Neuronal stem cell (in vitro differentiated cells): ENCODE results near the gene ZMYND10.

Experiments used
- DNase-seq: peaks from one replicate; pipeline ENCODE4 v3.0.0-alpha.2; 2013; ENCODE audit warnings: low spot score
- H2AFZ ChIP-seq: one replicate; pipeline ENCODE4 v1.6.1; 2013; ENCODE audit warnings: mild to moderate bottlenecking, low read length, inconsistent platforms
- H2AK5ac ChIP-seq: 2 replicates; pipeline ENCODE4 v1.6.1; 2013; ENCODE audit warnings: low read depth, mild to moderate bottlenecking, inconsistent platforms, low read length, moderate library complexity, mixed read lengths
- H2BK120ac ChIP-seq: 2 replicates; pipeline ENCODE4 v1.6.1; 2013; ENCODE audit warnings: low read depth, mild to moderate bottlenecking, inconsistent platforms, low read length, moderate library complexity, mixed read lengths
- H2BK12ac ChIP-seq: one replicate; pipeline ENCODE4 v1.6.1; 2013; ENCODE audit warnings: low read length, inconsistent platforms
- H2BK15ac ChIP-seq: 2 replicates; pipeline ENCODE4 v1.6.1; 2013; ENCODE audit warnings: mild to moderate bottlenecking, low read length, inconsistent platforms, mixed read lengths
- H2BK5ac ChIP-seq: one replicate; pipeline ENCODE4 v1.6.1; 2013; ENCODE audit warnings: inconsistent platforms, mild to moderate bottlenecking, low read length, moderate library complexity
- H3K14ac ChIP-seq: one replicate; pipeline ENCODE4 v1.6.1; 2013; ENCODE audit warnings: low read length, inconsistent platforms
- H3K18ac ChIP-seq: 2 replicates; pipeline ENCODE4 v1.6.1; 2013; ENCODE audit warnings: low read length, inconsistent platforms
- H3K23ac ChIP-seq: 2 replicates; pipeline ENCODE4 v1.6.1; 2013; ENCODE audit warnings: low read depth, mild to moderate bottlenecking, mixed read lengths, low read length, inconsistent platforms; ENCODE audit not compliant: poor library complexity
- H3K27ac ChIP-seq: replicated peaks from 3 replicates; pipeline ENCODE4 v1.5.1; 2013; ENCODE audit warnings: low read length, inconsistent platforms
- H3K27me3 ChIP-seq, 3 experiments: 2 replicates each; pipeline ENCODE4 v1.6.1; 2013; ENCODE audit warnings: low read length in 3 of 3, mild to moderate bottlenecking in 2 of 3, inconsistent platforms in 1 of 3, low read depth in 1 of 3, mixed read lengths in 1 of 3, moderate library complexity in 1 of 3; ENCODE audit not compliant: control insufficient read depth in 3 of 3, insufficient read depth in 3 of 3
- H3K36me3 ChIP-seq, 2 donors: replicated peaks in 1 of 2; 2 replicates each; pipeline ENCODE4 v1.6.1; 2013; ENCODE audit warnings: low read length in 2 of 2; ENCODE audit not compliant: control insufficient read depth in 2 of 2, insufficient read depth in 2 of 2
- H3K4ac ChIP-seq: 2 replicates; pipeline ENCODE4 v1.6.1; 2013; ENCODE audit warnings: inconsistent platforms, mild to moderate bottlenecking, low read length, moderate library complexity
- H3K4me1 ChIP-seq, 2 donors: 1 replicate in 1 of 2; 2 replicates in 1 of 2; pipeline ENCODE4 v1.6.1; 2013; ENCODE audit warnings: low read length in 2 of 2, low read depth in 1 of 2; ENCODE audit not compliant: control insufficient read depth in 2 of 2, insufficient read depth in 1 of 2
- H3K4me2 ChIP-seq: one replicate; pipeline ENCODE4 v1.6.1; 2013; ENCODE audit warnings: mild to moderate bottlenecking, low read length, inconsistent platforms; ENCODE audit not compliant: insufficient read depth, poor library complexity, severe bottlenecking
- H3K4me3 ChIP-seq, 2 donors: 2 replicates each; pipeline ENCODE4 v1.5.1; 2013; ENCODE audit warnings: low read length in 2 of 2, mild to moderate bottlenecking in 2 of 2, inconsistent platforms in 1 of 2, moderate library complexity in 1 of 2
- H3K79me1 ChIP-seq: one replicate; pipeline ENCODE4 v1.6.1; 2013; ENCODE audit warnings: low read depth, mild to moderate bottlenecking, inconsistent platforms, low read length, moderate library complexity
- H3K9ac ChIP-seq: one replicate; pipeline ENCODE4 v1.6.1; 2013; ENCODE audit warnings: mild to moderate bottlenecking, low read depth, low read length, inconsistent platforms; ENCODE audit not compliant: poor library complexity
- H3K9me3 ChIP-seq, 2 donors: replicated peaks in 1 of 2; 2 replicates each; pipeline versions ENCODE3 to v1.6.1; 2013; ENCODE audit warnings: low read length in 2 of 2, mild to moderate bottlenecking in 2 of 2, inconsistent platforms in 1 of 2, low read depth in 1 of 2, mixed read lengths in 1 of 2, moderate library complexity in 1 of 2; ENCODE audit not compliant: control insufficient read depth in 2 of 2, insufficient read depth in 1 of 2
- H4K8ac ChIP-seq: one replicate; pipeline ENCODE4 v1.6.1; 2013; ENCODE audit warnings: low read depth, mild to moderate bottlenecking, inconsistent platforms, low read length, moderate library complexity
- H4K91ac ChIP-seq: one replicate; pipeline ENCODE4 v1.6.1; 2013; ENCODE audit warnings: low read length, low read depth, mild to moderate bottlenecking, inconsistent platforms; ENCODE audit not compliant: poor library complexity
- WGBS, 2 donors: extraction: QIAGEN DNeasy Blood & Tissue Kit; methylation state at CpG; one replicate each; pipeline ENCODE4 v1.1.7; 2013; ENCODE audit warnings: missing lambda C conversion rate in 2 of 2, mixed read lengths in 1 of 2; ENCODE audit not compliant: insufficient read length in 2 of 2, insufficient replicate concordance in 1 of 2; ENCODE audit errors: extremely low coverage in 2 of 2; 5-methylcytosine and 5-hydroxymethylcytosine counted together

Gene ZMYND10

DNA sequence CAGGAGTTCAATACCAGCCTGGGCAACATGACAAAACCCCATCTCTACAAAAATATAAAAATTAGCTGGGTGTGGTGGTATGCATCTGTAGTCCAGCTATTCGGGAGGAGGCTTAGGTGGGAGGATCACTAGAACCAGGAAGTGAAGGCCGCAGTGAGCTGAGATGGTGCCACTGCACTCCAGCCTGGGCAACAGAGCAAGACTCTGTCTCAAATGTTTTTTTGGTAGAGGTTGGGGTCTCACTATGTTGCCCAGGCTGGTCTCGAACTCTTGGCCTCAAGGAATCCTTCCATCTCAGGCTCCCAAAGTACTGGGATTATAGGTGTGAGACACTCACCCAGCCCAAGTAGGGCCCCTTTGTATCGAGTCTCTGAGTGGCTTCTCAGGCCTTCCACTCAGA lies 51.4 kb downstream of the ZMYND10 start:
- peaks cover 16% of the 10 kb centered on the region for H3K79me1 ChIP-seq
- H3K27ac ChIP-seq: no peak overlapping the region
- no peak overlapping the region for H4K8ac ChIP-seq
- H3K9ac ChIP-seq: no peak overlapping the region
- no peak overlapping the region for H4K91ac ChIP-seq
- no peak overlapping the region for H2BK15ac ChIP-seq
- H3K4me3 ChIP-seq: no peak overlapping the region
- H2BK120ac ChIP-seq: no peak overlapping the region
- H3K18ac ChIP-seq: no peak overlapping the region
- DNase-seq: no peak
- no peaks in the 10 kb centered on the region for H3K9me3 ChIP-seq
- peaks cover 12 to 16% of the 10 kb centered on the region in 2 donors for H3K4me1 ChIP-seq
- no peak overlapping the region for H2BK12ac ChIP-seq
- H2AFZ ChIP-seq: no peak overlapping the region
- H3K14ac ChIP-seq: no peak overlapping the region
- H3K4me2 ChIP-seq: no peak overlapping the region
- H2AK5ac ChIP-seq: no peak overlapping the region
- H3K23ac ChIP-seq: no peak overlapping the region
- no peak overlapping the region for H3K4ac ChIP-seq
- no peak overlapping the region for H2BK5ac ChIP-seq
- H3K27me3 ChIP-seq: no peaks in the 10 kb centered on the region
- WGBS, 2 donors: no CpG with 5 or more reads among the region's 4 CpGs
- H3K36me3 ChIP-seq: peaks cover 13 to 17% of the 10 kb centered on the region in 2 donors

- Histone ChIP-seq H3K4ac (no peak overlapping the region), H3K36me3 (peaks cover 21 to 25% of the 10 kb centered on the region in 2 donors), H2BK5ac (no peak overlapping the region), H2AFZ (peak overlapping the region; percentile 70), H3K4me3 (peak overlapping the region in 1 of 2 donors; percentile 99), H2BK12ac (no peak overlapping the region), H3K18ac (no peak overlapping the region), H4K91ac (no peak overlapping the region), H2BK120ac (no peak overlapping the region), H3K14ac (no peak overlapping the region), H2BK15ac (no peak overlapping the region), H2AK5ac (peak overlapping the region; percentile 88), H3K27ac (no peak overlapping the region), H3K4me1 (peaks cover 9 to 12% of the 10 kb centered on the region in 2 donors), H3K4me2 (no peak overlapping the region), H4K8ac (no peak overlapping the region), H3K23ac (no peak overlapping the region), H3K79me1 (peaks cover 17% of the 10 kb centered on the region), H3K27me3 (no peaks in the 10 kb centered on the region), H3K9ac (no peak overlapping the region), H3K9me3 (no peaks in the 10 kb centered on the region)
- no CpG with 5 or more reads among the region's 12 CpGs for WGBS, 2 donors
- no peak for DNase-seq
Observed at GRCh38 chr3:50293079-50293801, 52.3 kb downstream of the ZMYND10 start.

- Histone ChIP-seq H3K14ac (no peak within 1 kb of the TSS), H2BK15ac (no peak within 1 kb of the TSS), H3K4me3 (peak within 1 kb of the TSS; percentile 82 to 99), H2BK12ac (no peak within 1 kb of the TSS), H3K18ac (peak within 1 kb of the TSS; percentile 89), H2BK120ac (no peak within 1 kb of the TSS), H3K4me1 (peaks cover 9 to 12% of the 10 kb centered on the region in 2 donors), H3K27ac (no peak within 1 kb of the TSS), H2BK5ac (no peak within 1 kb of the TSS), H3K36me3 (peaks cover 29 to 34% of the 10 kb centered on the region in 2 donors), H2AFZ (peak within 1 kb of the TSS; percentile 91), H3K9ac (peak within 1 kb of the TSS; percentile 95), H3K4ac (no peak within 1 kb of the TSS), H2AK5ac (peak within 1 kb of the TSS; percentile 95), H3K23ac (peak within 1 kb of the TSS; percentile 81), H3K4me2 (peak within 1 kb of the TSS; percentile 96), H3K79me1 (peaks cover 17% of the 10 kb centered on the region), H4K8ac (peak within 1 kb of the TSS; percentile 89), H3K9me3 (no peaks in the 10 kb centered on the region), H3K27me3 (no peaks in the 10 kb centered on the region), H4K91ac (peak within 1 kb of the TSS; percentile 86)
- WGBS, 2 donors: no CpG with 5 or more reads among the region's 67 CpGs
- DNase-seq: peak; percentile 94
Observed at GRCh38 chr3:50292159-50293078, 53.1 kb downstream of the ZMYND10 start, which contains the start of gene IFRD2. Gene IFRD2, minus strand, starts transcription at chr3:50292429. Its CDS starts 155 bp downstream, at chr3:50292274.
